ENCODE results near the gene FAM114A2. TPM values are rescaled to one million over a fixed set of nuclear protein-coding genes. Genes with fewer than 3 reads are reported as not detected.

The FAM114A2 gene
- polyA plus RNA-seq, 1 of the 3 experiments (the other 2 are of a cell fraction): 9.0 TPM

- no peak for TF ChIP-seq TEAD4 (IDR thresholded peaks at IDR 0.05; ENCODE audit: borderline replicate concordance, insufficient read depth)
- TF ChIP-seq SMC3 (IDR thresholded peaks at IDR 0.05; ENCODE audit: low read depth, low read length): peak; percentile 96
- TF ChIP-seq, protein P1, sequence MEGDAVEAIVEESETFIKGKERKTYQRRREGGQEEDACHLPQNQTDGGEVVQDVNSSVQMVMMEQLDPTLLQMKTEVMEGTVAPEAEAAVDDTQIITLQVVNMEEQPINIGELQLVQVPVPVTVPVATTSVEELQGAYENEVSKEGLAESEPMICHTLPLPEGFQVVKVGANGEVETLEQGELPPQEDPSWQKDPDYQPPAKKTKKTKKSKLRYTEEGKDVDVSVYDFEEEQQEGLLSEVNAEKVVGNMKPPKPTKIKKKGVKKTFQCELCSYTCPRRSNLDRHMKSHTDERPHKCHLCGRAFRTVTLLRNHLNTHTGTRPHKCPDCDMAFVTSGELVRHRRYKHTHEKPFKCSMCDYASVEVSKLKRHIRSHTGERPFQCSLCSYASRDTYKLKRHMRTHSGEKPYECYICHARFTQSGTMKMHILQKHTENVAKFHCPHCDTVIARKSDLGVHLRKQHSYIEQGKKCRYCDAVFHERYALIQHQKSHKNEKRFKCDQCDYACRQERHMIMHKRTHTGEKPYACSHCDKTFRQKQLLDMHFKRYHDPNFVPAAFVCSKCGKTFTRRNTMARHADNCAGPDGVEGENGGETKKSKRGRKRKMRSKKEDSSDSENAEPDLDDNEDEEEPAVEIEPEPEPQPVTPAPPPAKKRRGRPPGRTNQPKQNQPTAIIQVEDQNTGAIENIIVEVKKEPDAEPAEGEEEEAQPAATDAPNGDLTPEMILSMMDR (IDR thresholded peaks at IDR 0.05): peak; percentile 96
- TF ChIP-seq EP300 (IDR thresholded peaks at IDR 0.05; ENCODE audit: borderline replicate concordance in 1 of 2, low read depth in 1 of 2, low read length in 1 of 2): no peak
- TF ChIP-seq, protein P2, sequence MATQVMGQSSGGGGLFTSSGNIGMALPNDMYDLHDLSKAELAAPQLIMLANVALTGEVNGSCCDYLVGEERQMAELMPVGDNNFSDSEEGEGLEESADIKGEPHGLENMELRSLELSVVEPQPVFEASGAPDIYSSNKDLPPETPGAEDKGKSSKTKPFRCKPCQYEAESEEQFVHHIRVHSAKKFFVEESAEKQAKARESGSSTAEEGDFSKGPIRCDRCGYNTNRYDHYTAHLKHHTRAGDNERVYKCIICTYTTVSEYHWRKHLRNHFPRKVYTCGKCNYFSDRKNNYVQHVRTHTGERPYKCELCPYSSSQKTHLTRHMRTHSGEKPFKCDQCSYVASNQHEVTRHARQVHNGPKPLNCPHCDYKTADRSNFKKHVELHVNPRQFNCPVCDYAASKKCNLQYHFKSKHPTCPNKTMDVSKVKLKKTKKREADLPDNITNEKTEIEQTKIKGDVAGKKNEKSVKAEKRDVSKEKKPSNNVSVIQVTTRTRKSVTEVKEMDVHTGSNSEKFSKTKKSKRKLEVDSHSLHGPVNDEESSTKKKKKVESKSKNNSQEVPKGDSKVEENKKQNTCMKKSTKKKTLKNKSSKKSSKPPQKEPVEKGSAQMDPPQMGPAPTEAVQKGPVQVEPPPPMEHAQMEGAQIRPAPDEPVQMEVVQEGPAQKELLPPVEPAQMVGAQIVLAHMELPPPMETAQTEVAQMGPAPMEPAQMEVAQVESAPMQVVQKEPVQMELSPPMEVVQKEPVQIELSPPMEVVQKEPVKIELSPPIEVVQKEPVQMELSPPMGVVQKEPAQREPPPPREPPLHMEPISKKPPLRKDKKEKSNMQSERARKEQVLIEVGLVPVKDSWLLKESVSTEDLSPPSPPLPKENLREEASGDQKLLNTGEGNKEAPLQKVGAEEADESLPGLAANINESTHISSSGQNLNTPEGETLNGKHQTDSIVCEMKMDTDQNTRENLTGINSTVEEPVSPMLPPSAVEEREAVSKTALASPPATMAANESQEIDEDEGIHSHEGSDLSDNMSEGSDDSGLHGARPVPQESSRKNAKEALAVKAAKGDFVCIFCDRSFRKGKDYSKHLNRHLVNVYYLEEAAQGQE (IDR thresholded peaks at IDR 0.05; ENCODE audit: low read depth, low read length): no peak
- TF ChIP-seq FOXM1 (IDR thresholded peaks at IDR 0.05; ENCODE audit: low read depth): no peak
- no peak for TF ChIP-seq YY1 (IDR thresholded peaks at IDR 0.05; ENCODE audit: low read depth)
- no peak for TF ChIP-seq GATA2 (CRISPR knock-in tag; IDR thresholded peaks at IDR 0.05)
- TF ChIP-seq, protein P3, sequence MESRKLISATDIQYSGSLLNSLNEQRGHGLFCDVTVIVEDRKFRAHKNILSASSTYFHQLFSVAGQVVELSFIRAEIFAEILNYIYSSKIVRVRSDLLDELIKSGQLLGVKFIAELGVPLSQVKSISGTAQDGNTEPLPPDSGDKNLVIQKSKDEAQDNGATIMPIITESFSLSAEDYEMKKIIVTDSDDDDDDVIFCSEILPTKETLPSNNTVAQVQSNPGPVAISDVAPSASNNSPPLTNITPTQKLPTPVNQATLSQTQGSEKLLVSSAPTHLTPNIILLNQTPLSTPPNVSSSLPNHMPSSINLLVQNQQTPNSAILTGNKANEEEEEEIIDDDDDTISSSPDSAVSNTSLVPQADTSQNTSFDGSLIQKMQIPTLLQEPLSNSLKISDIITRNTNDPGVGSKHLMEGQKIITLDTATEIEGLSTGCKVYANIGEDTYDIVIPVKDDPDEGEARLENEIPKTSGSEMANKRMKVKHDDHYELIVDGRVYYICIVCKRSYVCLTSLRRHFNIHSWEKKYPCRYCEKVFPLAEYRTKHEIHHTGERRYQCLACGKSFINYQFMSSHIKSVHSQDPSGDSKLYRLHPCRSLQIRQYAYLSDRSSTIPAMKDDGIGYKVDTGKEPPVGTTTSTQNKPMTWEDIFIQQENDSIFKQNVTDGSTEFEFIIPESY (IDR thresholded peaks at IDR 0.05; ENCODE audit: borderline replicate concordance, low read depth): no peak
- no peak for TF ChIP-seq USF2 (IDR thresholded peaks at IDR 0.05; ENCODE audit: borderline replicate concordance, low read depth, low read length)
- no peak for TF ChIP-seq ELF1 (IDR thresholded peaks at IDR 0.05)
- peak; percentile 99 for TF ChIP-seq RAD21 (IDR thresholded peaks at IDR 0.05; ENCODE audit: low read length)
- Histone ChIP-seq H2AFZ (ENCODE audit: low read depth) (peak overlapping the region; percentile 61; the same call in 1 of the 2 replicates), H3K9me2 (no peaks in the 10 kb centered on the region), H3K9me3 (no peaks in the 10 kb centered on the region), H3K4me1 (ENCODE audit: control insufficient read depth in 1 of 2, insufficient read depth in 2 of 2, low read depth in 1 of 2, low read length in 1 of 2) (peaks cover 0 to 7% of the 10 kb centered on the region in 2 experiments; a peak in 1 of 4 replicates), H3K36me3 (replicated peaks in 1 of 2; ENCODE audit: control insufficient read depth in 1 of 2, insufficient read depth in 2 of 2, low read length in 1 of 2) (no peaks in the 10 kb centered on the region), H3F3A (replicated peaks; ENCODE audit: insufficient read depth) (peaks cover under 1% of the 10 kb centered on the region), H3K4me2 (no peak overlapping the region), H4K20me1 (ENCODE audit: insufficient read depth) (no peaks in the 10 kb centered on the region), H3K27ac (ENCODE audit: low read depth in 2 of 2, low read length in 1 of 2) (no peak overlapping the region), H3K9ac (no peak overlapping the region), H3K4me3 (ENCODE audit: low read depth in 2 of 2, low read length in 1 of 2) (peak overlapping the region in 1 of 2 experiments; percentile 41; a peak in 2 of 4 replicates), H3K79me2 (ENCODE audit: insufficient read depth) (no peaks in the 10 kb centered on the region), H3K27me3 (ENCODE audit: insufficient read depth) (no peaks in the 10 kb centered on the region)
- WGBS (ENCODE audit: low lambda C conversion rate): 19% methylated on average over 10 of the region's 10 CpGs
- POLR2A ChIA-PET: no interaction called here
- DNase-seq: peak; percentile 77
- CTCF ChIA-PET: interaction anchor here (0.5 to 4.6 kb wide), 81 partner anchors 10 to 1449 kb away, joined by 3 to 90 read pairs (median 4); partner anchors contain the start of gene GRIA1
These were observed 73.6 kb downstream of the FAM114A2 start for GRCh38 chr5:153964880-153965645.

Data from SK-N-SH (cell line).